ENCODE data around the gene TREX2.

DNA sequence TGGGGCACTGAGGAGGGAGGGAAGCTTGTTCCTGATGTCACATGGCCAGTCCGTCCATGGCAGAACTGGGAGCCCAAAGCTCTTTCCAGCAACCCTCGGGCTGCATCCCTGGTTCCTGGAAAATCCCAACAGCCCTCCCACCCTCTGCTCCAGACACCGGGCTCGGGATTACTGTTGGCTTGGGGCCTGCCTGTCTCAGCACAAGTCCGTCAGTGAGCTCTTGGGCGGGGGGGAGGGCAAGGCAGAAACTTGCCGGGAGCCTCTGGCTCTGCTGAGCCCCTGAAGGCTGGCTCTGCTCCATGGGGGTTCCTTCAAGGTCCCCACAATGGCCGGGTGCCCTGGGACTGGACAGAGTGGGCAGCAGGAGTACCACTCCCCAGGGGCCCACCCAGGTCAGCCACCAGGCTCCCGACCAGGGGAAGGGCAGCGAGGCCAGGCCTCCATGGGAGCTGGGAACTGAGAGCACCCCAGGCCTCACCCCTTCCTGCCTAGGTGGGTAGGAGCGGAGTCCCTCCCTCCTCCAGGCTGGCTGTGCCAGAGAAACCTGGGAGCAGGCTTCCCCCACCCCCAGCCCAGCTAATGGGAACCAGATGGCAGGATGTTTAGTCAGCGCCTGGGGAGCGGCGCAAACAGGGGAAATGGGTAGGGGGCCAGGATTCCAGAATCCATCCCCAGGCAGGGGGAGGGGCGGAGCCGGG lies 31.0 kb upstream of the TREX2 start:
- TF ChIP-seq, protein P1, sequence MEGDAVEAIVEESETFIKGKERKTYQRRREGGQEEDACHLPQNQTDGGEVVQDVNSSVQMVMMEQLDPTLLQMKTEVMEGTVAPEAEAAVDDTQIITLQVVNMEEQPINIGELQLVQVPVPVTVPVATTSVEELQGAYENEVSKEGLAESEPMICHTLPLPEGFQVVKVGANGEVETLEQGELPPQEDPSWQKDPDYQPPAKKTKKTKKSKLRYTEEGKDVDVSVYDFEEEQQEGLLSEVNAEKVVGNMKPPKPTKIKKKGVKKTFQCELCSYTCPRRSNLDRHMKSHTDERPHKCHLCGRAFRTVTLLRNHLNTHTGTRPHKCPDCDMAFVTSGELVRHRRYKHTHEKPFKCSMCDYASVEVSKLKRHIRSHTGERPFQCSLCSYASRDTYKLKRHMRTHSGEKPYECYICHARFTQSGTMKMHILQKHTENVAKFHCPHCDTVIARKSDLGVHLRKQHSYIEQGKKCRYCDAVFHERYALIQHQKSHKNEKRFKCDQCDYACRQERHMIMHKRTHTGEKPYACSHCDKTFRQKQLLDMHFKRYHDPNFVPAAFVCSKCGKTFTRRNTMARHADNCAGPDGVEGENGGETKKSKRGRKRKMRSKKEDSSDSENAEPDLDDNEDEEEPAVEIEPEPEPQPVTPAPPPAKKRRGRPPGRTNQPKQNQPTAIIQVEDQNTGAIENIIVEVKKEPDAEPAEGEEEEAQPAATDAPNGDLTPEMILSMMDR (IDR thresholded peaks at IDR 0.05; ENCODE audit: poor library complexity, severe bottlenecking): no peak
- no peak for TF ChIP-seq POLR2AphosphoS5 (IDR thresholded peaks at IDR 0.05)
